ENCODE results near the gene CLIC1.
"Not testable (repeated sequence)": the region's sequence is repeated elsewhere in the genome, so short reads cannot be mapped to it uniquely, and the experiment has no call there.

CLIC1 gene

GRCh38 chr6:31725502-31726350 is 10.6 kb downstream of the CLIC1 start:
- in situ Hi-C loops (cut with MboI; ENCODE audit: low sequenced_read_pairs), result no loop called here

GRCh38 chr6:31723980-31724691 is 12.2 kb downstream of the CLIC1 start:
- in situ Hi-C loops (cut with MboI; ENCODE audit: low sequenced_read_pairs), result no loop called here

- in situ Hi-C loops (cut with MboI; ENCODE audit: low sequenced_read_pairs), result no loop called here
These were observed 12.9 kb downstream of the CLIC1 start, which contains the start of gene MPIG6B for GRCh38 chr6:31723245-31723979. TSS of gene MPIG6B (plus strand) at chr6:31723373. CDS start at chr6:31723384, 11 bp downstream.

- in situ Hi-C loops (cut with MboI; ENCODE audit: low sequenced_read_pairs), result no loop called here
These were observed 14.2 kb downstream of the CLIC1 start for GRCh38 chr6:31722173-31722572.

- in situ Hi-C loops (cut with MboI; ENCODE audit: low sequenced_read_pairs), result no loop called here
These were observed 14.8 kb downstream of the CLIC1 start, which contains the start of gene LY6G6C for GRCh38 chr6:31721351-31722020. TSS of gene LY6G6C (minus strand) at chr6:31721746. CDS start at chr6:31721679, 67 bp downstream.

GRCh38 chr6:31720196-31720770 is 16.0 kb downstream of the CLIC1 start:
- in situ Hi-C loops (cut with MboI; ENCODE audit: low sequenced_read_pairs), result no loop called here

- in situ Hi-C loops (cut with MboI; ENCODE audit: low sequenced_read_pairs), result no loop called here
These were observed 17.3 kb downstream of the CLIC1 start for GRCh38 chr6:31719001-31719400.

GRCh38 chr6:31718265-31718664 is 18.1 kb downstream of the CLIC1 start:
- in situ Hi-C loops (cut with MboI; ENCODE audit: low sequenced_read_pairs), result no loop called here

GRCh38 chr6:31717499-31718222 is 18.7 kb downstream of the CLIC1 start:
- in situ Hi-C loops (cut with MboI; ENCODE audit: low sequenced_read_pairs), result no loop called here

- in situ Hi-C loops (cut with MboI; ENCODE audit: low sequenced_read_pairs), result no loop called here
These were observed 21.0 kb downstream of the CLIC1 start, which contains the start of gene LY6G6D for GRCh38 chr6:31715022-31715958. TSS of gene LY6G6D (plus strand) at chr6:31715348. CDS start at chr6:31715356, 8 bp downstream.

GRCh38 chr6:31713991-31714684 is 22.2 kb downstream of the CLIC1 start:
- in situ Hi-C loops (cut with MboI; ENCODE audit: low sequenced_read_pairs), result no loop called here

GRCh38 chr6:31713465-31713864 is 22.9 kb downstream of the CLIC1 start:
- in situ Hi-C loops (cut with MboI; ENCODE audit: low sequenced_read_pairs), result no loop called here

GRCh38 chr6:31712296-31712695 is 24.0 kb downstream of the CLIC1 start:
- in situ Hi-C loops (cut with MboI; ENCODE audit: low sequenced_read_pairs), result no loop called here

GRCh38 chr6:31711233-31711632 is 25.1 kb downstream of the CLIC1 start:
- in situ Hi-C loops (cut with MboI; ENCODE audit: low sequenced_read_pairs), result no loop called here

- in situ Hi-C loops (cut with MboI; ENCODE audit: low sequenced_read_pairs), result no loop called here
These were observed 25.7 kb downstream of the CLIC1 start for GRCh38 chr6:31710523-31711219.

GRCh38 chr6:31709157-31709556 is 27.2 kb downstream of the CLIC1 start:
- in situ Hi-C loops (cut with MboI; ENCODE audit: low sequenced_read_pairs), result not testable (repeated sequence)

GRCh38 chr6:31708224-31708623 is 28.1 kb downstream of the CLIC1 start:
- in situ Hi-C loops (cut with MboI; ENCODE audit: low sequenced_read_pairs), result no loop called here

Measured in HL-60/S4 treated with phorbol 12-myristate 13-acetate at 8.2 ng/mL for 4 days and 3 days (cell line).